A673 (cell line): ENCODE measurements around the gene VAC14. TPM values are rescaled to one million over a fixed set of nuclear protein-coding genes. Genes with fewer than 3 reads are reported as not detected.
A peak's percentile ranks its signal among the peaks of the same experiment; 100 is the strongest.

Experiments used
- BruUV-seq: library from RNA; stranded (reverse); fragments of 400-500 nt; replicated peaks from 2 replicates; lab custom pipeline; 2021; lab: Mats Ljungman, UMichigan
- CTCF ChIA-PET: fragments of 300-600 bp; sonication (Branson Sonifier 250); formaldehyde crosslinking; loops from one replicate; lab custom pipeline; 2022; ENCODE audit warnings: antibody characterized with exemption; lab: Charles Lee
- POLR2A ChIA-PET: fragments of 300-600 bp; sonication (Branson Sonifier 250); formaldehyde crosslinking; loops from one replicate; lab custom pipeline; 2022; ENCODE audit warnings: antibody characterized with exemption; ENCODE audit not compliant: low non-redundant PET; lab: Charles Lee
- DNase-seq: peaks from one replicate; pipeline ENCODE4 v3.0.0-alpha.2; 2015; ENCODE audit warnings: low spot score
- H3K27ac ChIP-seq: fragments of 200-600 bp; sonication (generic); 2 replicates; pipeline ENCODE4 v1.5.1; 2016; ENCODE audit warnings: mixed run types, low read depth, mild to moderate bottlenecking, mixed read lengths, antibody characterized with exemption, low read length; ENCODE audit not compliant: poor library complexity, severe bottlenecking
- H3K27me3 ChIP-seq: fragments of 200-600 bp; sonication (generic); replicated peaks from 2 replicates; pipeline ENCODE4 v1.6.1; 2017; ENCODE audit warnings: mixed run types, low read depth, mild to moderate bottlenecking, mixed read lengths, antibody characterized with exemption, low read length; ENCODE audit not compliant: insufficient read depth, poor library complexity
- H3K36me3 ChIP-seq: fragments of 200-600 bp; sonication (generic); 2 replicates; pipeline ENCODE4 v1.6.1; 2016; ENCODE audit warnings: mixed run types, mild to moderate bottlenecking, mixed read lengths, antibody characterized with exemption, low read length; ENCODE audit not compliant: insufficient read depth, poor library complexity, severe bottlenecking
- H3K4me1 ChIP-seq: fragments of 200-600 bp; sonication (generic); 2 replicates; pipeline ENCODE4 v1.6.1; 2017; ENCODE audit warnings: mixed run types, mild to moderate bottlenecking, mixed read lengths, antibody characterized with exemption, low read length; ENCODE audit not compliant: insufficient read depth, poor library complexity, severe bottlenecking
- H3K4me3 ChIP-seq: fragments of 200-600 bp; sonication (generic); 2 replicates; pipeline ENCODE4 v1.5.1; 2016; ENCODE audit warnings: low read depth, mixed run types, mild to moderate bottlenecking, mixed read lengths, low read length; ENCODE audit not compliant: poor library complexity, severe bottlenecking
- H3K9me3 ChIP-seq: fragments of 200-600 bp; sonication (generic); 2 replicates; pipeline ENCODE4 v1.6.1; 2016; ENCODE audit warnings: mixed run types, low read depth, mild to moderate bottlenecking, mixed read lengths, antibody characterized with exemption, low read length; ENCODE audit not compliant: poor library complexity, severe bottlenecking
- CTCF ChIP-seq: fragments of 300-800, 200-600 bp; sonication (generic); conservative IDR thresholded peaks from 2 replicates; pipeline ENCODE4 v1.5.1; 2017; ENCODE audit warnings: low read depth, mild to moderate bottlenecking, antibody characterized with exemption, low read length, moderate library complexity, mixed read lengths
- EZH2 ChIP-seq: fragments of 200-600 bp; sonication (generic); IDR thresholded peaks from 2 replicates; pipeline ENCODE4 v1.6.1; 2017; ENCODE audit warnings: borderline replicate concordance, low read depth, mild to moderate bottlenecking, mixed read lengths, antibody characterized with exemption, low read length; ENCODE audit not compliant: poor library complexity, severe bottlenecking
- intact Hi-C: fragments of 100-400 bp; cut with micrococcal nuclease; formaldehyde crosslinking; loops from one replicate; pipeline ENCODE4 v1.10.0; 2022; ENCODE audit not compliant: unreplicated experiment
- total RNA-seq: library from RNA; stranded (reverse); gene quantifications from 2 replicates; pipeline ENCODE4 v1.2.3, GENCODE V29; 2021

Gene VAC14
- total RNA-seq, 1 experiment from 2014 or later: 46.6 TPM

GRCh38 chr16:70692873-70693671 is 107.9 kb downstream of the VAC14 start:
- CTCF ChIA-PET: no interaction called here

GRCh38 chr16:70692130-70692872 is 108.7 kb downstream of the VAC14 start:
- Histone ChIP-seq H3K36me3 (no peaks in the 10 kb centered on the region), H3K9me3 (no peaks in the 10 kb centered on the region), H3K27me3 (no peaks in the 10 kb centered on the region), H3K4me1 (peaks cover 12% of the 10 kb centered on the region), H3K4me3 (no peak overlapping the region), H3K27ac (no peak overlapping the region)
- intact Hi-C loops: no loop called here
- ChIA-PET CTCF (no interaction called here), POLR2A (no interaction called here)
- DNase-seq: no peak
- no peak for TF ChIP-seq EZH2
- TF ChIP-seq CTCF: no peak
- no TSS peak for BruUV-seq

More at GRCh38 chr16:70692873-70693671, 107.9 kb downstream of the VAC14 start:
- no peak overlapping the region for H3K27ac ChIP-seq
- POLR2A ChIA-PET: no interaction called here
- H3K36me3 ChIP-seq: no peaks in the 10 kb centered on the region
- peaks cover 8% of the 10 kb centered on the region for H3K4me1 ChIP-seq
- BruUV-seq: no TSS peak
- no peaks in the 10 kb centered on the region for H3K27me3 ChIP-seq
- H3K9me3 ChIP-seq: no peaks in the 10 kb centered on the region
- DNase-seq: no peak
- H3K4me3 ChIP-seq: no peak overlapping the region
- intact Hi-C loops: no loop called here
- TF ChIP-seq EZH2: no peak

GRCh38 chr16:70691223-70692129 is 109.5 kb downstream of the VAC14 start:
- no peaks in the 10 kb centered on the region for H3K27me3 ChIP-seq
- ChIA-PET POLR2A (no interaction called here), CTCF (no interaction called here)
- peaks cover 18% of the 10 kb centered on the region for H3K4me1 ChIP-seq
- H3K27ac ChIP-seq: peak overlapping the region; percentile 40
- H3K9me3 ChIP-seq: no peaks in the 10 kb centered on the region
- no peaks in the 10 kb centered on the region for H3K36me3 ChIP-seq
- no peak overlapping the region for H3K4me3 ChIP-seq
- TF ChIP-seq CTCF (no peak), EZH2 (no peak)
- no TSS peak for BruUV-seq
- intact Hi-C loops: no loop called here
- peak; percentile 80 for DNase-seq
